GM13977 (cell line): ENCODE measurements around the gene MUC5AC.
"Not testable (repeated sequence)": the region's sequence is repeated elsewhere in the genome, so short reads cannot be mapped to it uniquely, and the experiment has no call there.

Source experiments
- DNase-seq: peaks from one replicate; pipeline ENCODE4 v3.0.0; 2012; ENCODE audit warnings: low spot score
- in situ Hi-C: fragments of 300-500 bp; cut with MboI; formaldehyde crosslinking; loops from one replicate; pipeline ENCODE4 v1.12.0; 2022; ENCODE audit warnings: low sequenced_read_pairs, low pct_unique_long_range_greater_than_20kb, mixed read lengths, inconsistent platforms; ENCODE audit not compliant: unreplicated experiment
- TF ChIP-seq, protein P1 (sequence below): IDR thresholded peaks from 2 replicates; pipeline ENCODE4 v1.5.1; 2012; ENCODE audit warnings: mild to moderate bottlenecking, control low read depth; ENCODE audit not compliant: insufficient read depth; ENCODE audit errors: extremely low read depth, missing control alignments

Gene MUC5AC

DNA sequence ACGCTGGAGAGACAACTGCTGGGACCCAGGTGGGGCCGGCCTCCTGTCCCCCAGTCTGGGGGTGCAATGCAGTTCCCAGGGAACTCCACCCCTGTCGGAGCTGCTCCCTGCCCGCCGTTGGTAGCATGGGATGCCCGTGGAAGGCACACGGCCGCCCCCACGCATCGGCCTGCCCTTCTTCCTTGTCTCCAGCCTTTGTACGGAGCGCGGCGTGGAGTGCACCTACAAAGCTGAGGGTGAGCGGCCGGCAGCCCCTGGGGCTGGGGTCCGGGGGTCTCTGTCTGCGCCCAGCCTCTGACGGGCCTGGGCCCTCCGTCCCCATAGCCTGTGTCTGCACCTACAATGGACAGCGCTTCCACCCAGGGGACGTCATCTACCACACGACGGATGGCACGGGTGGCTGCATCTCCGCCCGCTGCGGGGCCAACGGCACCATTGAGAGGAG, 23.2 kb downstream of the MUC5AC start:
- TF ChIP-seq, protein P1, sequence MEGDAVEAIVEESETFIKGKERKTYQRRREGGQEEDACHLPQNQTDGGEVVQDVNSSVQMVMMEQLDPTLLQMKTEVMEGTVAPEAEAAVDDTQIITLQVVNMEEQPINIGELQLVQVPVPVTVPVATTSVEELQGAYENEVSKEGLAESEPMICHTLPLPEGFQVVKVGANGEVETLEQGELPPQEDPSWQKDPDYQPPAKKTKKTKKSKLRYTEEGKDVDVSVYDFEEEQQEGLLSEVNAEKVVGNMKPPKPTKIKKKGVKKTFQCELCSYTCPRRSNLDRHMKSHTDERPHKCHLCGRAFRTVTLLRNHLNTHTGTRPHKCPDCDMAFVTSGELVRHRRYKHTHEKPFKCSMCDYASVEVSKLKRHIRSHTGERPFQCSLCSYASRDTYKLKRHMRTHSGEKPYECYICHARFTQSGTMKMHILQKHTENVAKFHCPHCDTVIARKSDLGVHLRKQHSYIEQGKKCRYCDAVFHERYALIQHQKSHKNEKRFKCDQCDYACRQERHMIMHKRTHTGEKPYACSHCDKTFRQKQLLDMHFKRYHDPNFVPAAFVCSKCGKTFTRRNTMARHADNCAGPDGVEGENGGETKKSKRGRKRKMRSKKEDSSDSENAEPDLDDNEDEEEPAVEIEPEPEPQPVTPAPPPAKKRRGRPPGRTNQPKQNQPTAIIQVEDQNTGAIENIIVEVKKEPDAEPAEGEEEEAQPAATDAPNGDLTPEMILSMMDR: no peak
- no peak for DNase-seq
- in situ Hi-C loops: no loop called here

GRCh38 chr11:1181420-1181819, 23.7 kb downstream of the MUC5AC start:
- no peak for DNase-seq
- TF ChIP-seq, protein P1: no peak
- in situ Hi-C loops: no loop called here

DNA sequence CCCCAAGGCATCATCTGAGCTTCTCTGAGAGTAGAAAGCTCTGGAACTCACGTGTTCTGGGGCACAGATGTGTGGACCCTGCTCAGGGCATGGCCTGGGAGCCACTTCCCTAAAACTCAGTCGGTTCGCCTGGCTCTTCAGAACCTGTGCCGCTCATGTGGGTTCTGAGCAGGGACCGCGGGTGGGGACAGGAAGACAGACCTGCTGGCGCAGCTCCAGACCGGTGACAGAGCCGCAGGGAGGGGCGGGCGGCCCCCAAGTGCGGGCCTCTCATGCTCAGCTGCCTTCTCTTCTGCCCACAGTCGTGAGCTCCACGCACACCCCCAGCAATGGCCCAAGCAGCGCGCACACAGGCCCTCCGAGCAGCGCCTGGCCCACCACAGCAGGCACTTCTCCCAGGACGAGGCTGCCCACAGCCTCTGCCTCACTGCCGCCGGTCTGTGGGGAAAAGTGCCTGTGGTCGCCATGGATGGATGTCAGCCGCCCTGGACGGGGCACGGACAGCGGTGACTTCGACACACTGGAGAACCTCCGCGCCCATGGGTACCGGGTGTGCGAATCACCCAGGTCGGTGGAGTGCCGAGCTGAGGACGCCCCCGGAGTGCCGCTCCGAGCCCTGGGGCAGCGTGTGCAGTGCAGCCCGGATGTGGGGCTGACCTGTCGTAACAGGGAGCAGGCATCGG, 24.2 kb downstream of the MUC5AC start:
- DNase-seq: no peak
- in situ Hi-C loops: no loop called here
- TF ChIP-seq, protein P1: no peak

DNA sequence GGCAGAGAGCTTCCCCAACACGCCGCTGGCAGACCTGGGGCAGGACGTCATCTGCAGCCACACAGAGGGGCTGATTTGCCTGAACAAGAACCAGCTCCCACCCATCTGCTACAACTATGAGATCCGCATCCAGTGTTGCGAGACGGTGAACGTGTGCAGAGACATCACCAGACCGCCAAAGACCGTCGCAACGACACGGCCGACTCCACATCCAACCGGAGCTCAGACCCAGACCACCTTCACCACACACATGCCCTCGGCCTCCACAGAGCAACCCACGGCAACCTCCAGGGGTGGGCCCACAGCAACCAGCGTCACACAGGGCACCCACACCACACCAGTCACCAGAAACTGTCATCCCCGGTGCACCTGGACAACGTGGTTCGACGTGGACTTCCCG, 26.4 kb downstream of the MUC5AC start:
- in situ Hi-C loops, DNase-seq: not testable (repeated sequence)

DNA sequence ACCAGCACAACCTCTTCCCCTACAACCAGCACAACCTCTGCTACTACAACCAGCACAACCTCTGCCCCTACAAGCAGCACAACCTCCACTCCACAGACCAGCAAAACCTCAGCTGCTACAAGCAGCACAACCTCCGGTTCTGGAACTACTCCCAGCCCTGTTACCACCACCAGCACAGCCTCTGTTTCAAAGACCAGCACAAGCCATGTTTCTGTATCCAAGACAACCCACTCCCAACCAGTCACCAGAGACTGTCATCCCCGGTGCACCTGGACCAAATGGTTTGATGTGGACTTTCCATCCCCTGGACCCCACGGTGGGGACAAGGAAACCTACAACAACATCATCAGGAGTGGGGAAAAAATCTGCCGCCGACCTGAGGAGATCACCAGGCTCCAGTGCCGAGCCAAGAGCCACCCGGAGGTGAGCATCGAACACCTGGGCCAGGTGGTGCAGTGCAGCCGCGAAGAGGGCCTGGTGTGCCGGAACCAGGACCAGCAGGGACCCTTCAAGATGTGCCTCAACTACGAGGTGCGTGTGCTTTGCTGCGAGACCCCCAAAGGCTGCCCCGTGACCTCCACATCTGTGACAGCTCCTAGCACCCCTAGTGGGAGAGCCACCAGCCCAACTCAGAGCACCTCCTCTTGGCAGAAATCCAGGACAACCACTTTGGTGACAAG, 30.8 kb downstream of the MUC5AC start:
- in situ Hi-C loops, DNase-seq: not testable (repeated sequence)

DNA sequence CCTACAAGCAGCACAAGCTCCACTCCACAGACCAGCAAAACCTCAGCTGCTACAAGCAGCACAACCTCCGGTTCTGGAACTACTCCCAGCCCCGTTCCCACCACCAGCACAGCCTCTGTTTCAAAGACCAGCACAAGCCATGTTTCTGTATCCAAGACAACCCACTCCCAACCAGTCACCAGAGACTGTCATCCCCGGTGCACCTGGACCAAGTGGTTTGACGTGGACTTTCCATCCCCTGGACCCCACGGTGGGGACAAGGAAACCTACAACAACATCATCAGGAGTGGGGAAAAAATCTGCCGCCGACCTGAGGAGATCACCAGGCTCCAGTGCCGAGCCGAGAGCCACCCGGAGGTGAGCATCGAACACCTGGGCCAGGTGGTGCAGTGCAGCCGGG, 32.1 kb downstream of the MUC5AC start:
- DNase-seq, in situ Hi-C loops: not testable (repeated sequence)

- DNase-seq, in situ Hi-C loops: not testable (repeated sequence)
Measured at GRCh38 chr11:1191786-1192470, 34.2 kb downstream of the MUC5AC start.

GRCh38 chr11:1192741-1193325, 35.1 kb downstream of the MUC5AC start:
- in situ Hi-C loops: no loop called here
- TF ChIP-seq, protein P1: no peak
- no peak for DNase-seq
